ENCODE measurements around the gene ANO10.
"Not testable (repeated sequence)": the region's sequence is repeated elsewhere in the genome, so short reads cannot be mapped to it uniquely, and the experiment has no call there.

The ANO10 gene

DNA sequence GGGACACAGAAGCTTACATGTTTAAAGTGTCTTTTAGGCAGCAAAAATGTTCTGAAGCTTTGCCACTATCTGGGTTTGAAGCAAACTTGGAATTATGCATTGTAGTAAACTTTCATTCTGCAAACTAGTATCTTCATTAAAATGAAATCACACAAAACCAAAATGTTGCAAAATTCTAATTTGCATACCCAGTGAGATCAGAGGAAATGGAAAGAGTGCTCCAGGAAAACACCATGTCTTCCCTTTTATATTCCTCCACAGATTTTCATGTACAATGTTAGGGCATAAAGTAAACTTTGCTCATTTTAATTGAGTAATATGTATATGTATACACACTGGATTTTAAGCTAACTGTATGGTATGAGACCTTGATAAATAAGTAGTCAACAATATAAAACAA is 23.9 kb downstream of the ANO10 start:
- no peak for DNase-seq (ENCODE audit: extremely low spot score)
- CTCF ChIA-PET: no interaction called here
- TF ChIP-seq, protein P1, sequence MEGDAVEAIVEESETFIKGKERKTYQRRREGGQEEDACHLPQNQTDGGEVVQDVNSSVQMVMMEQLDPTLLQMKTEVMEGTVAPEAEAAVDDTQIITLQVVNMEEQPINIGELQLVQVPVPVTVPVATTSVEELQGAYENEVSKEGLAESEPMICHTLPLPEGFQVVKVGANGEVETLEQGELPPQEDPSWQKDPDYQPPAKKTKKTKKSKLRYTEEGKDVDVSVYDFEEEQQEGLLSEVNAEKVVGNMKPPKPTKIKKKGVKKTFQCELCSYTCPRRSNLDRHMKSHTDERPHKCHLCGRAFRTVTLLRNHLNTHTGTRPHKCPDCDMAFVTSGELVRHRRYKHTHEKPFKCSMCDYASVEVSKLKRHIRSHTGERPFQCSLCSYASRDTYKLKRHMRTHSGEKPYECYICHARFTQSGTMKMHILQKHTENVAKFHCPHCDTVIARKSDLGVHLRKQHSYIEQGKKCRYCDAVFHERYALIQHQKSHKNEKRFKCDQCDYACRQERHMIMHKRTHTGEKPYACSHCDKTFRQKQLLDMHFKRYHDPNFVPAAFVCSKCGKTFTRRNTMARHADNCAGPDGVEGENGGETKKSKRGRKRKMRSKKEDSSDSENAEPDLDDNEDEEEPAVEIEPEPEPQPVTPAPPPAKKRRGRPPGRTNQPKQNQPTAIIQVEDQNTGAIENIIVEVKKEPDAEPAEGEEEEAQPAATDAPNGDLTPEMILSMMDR (IDR thresholded peaks at IDR 0.05; ENCODE audit: control extremely low read depth, extremely low read depth, low read depth, missing control alignments): no peak
- POLR2A ChIA-PET: no interaction called here

DNA sequence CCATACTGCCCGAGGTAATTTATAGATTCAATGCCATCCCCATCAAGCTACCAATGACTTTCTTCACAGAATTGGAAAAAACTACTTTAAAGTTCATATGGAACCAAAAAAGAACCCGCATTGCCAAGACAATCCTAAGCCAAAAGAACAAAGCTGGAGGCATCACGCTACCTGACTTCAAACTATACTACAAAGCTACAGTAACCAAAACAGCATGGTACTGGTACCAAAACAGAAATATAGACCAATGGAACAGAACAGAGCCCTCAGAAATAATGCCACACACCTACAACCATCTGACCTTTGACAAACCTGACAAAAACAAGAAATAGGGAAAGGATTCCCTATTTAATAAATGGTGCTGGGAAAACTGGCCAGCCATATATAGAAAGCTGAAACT is 25.6 kb downstream of the ANO10 start:
- CTCF ChIA-PET, POLR2A ChIA-PET: not testable (repeated sequence)

DNA sequence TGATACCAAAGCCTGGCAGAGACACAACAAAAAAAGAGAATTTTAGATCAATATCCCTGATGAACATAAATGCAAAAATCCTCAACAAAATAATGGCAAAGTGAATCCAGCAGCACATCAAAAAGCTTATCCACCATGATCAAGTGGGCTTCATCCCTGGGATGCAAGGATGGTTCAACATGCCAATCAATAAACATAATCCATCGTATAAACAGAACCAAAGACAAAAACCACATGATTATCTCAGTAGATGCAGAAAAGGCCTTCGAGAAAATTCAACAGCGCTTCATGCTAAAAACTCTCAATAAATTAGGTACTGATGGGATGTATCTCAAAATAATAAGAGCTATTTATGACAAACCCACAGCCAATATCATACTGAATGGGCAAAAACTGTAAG is 26.5 kb downstream of the ANO10 start:
- CTCF ChIA-PET; DNase-seq (ENCODE audit: extremely low spot score); POLR2A ChIA-PET: not testable (repeated sequence)

More for the DNA sequence above, 25.6 kb downstream of the ANO10 start:
- DNase-seq (ENCODE audit: extremely low spot score): not testable (repeated sequence)

DNA sequence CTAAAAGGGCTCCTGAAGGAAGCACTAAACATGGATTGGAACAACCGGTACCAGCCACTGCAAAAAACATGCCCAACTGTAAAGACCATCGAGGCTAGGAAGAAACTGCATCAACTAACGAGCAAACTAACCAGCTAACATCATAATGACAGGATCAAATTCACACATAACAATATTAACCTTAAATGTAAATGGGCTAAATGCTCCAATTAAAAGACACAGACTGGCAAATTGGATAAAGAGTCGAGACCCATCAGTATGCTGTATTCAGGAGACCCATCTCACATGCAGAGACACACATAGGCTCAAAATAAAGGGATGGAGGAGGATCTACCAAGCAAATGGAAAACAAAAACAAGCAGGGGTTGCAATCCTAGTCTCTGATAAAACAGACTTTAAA is 28.2 kb downstream of the ANO10 start:
- CTCF ChIA-PET; DNase-seq (ENCODE audit: extremely low spot score); POLR2A ChIA-PET: not testable (repeated sequence)

DNA sequence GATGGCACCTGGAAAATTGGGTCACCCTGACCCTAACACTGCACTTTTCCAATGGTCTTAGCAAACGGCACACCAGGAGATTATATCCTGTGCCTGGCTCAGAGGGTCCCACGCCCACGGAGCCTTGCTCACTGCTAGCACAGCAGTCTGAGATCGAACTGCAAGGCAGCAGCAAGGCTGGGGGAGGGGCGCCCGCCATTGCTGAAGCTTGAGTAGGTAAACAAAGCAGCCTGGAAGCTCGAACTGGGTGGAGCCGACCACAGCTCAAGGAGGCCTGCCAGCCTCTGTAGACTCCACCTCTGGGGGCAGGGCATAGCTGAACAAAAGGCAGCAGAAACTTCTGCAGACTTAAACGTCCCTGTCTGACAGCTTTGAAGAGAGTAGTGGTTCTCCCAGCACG is 29.9 kb downstream of the ANO10 start:
- DNase-seq (ENCODE audit: extremely low spot score); POLR2A ChIA-PET: not testable (repeated sequence)
- CTCF ChIA-PET: interaction anchor here (1.1 to 1.7 kb wide), 2 partner anchors 9 to 10 kb away, joined by 3 to 4 read pairs; no protein-coding TSS in a partner anchor

DNA sequence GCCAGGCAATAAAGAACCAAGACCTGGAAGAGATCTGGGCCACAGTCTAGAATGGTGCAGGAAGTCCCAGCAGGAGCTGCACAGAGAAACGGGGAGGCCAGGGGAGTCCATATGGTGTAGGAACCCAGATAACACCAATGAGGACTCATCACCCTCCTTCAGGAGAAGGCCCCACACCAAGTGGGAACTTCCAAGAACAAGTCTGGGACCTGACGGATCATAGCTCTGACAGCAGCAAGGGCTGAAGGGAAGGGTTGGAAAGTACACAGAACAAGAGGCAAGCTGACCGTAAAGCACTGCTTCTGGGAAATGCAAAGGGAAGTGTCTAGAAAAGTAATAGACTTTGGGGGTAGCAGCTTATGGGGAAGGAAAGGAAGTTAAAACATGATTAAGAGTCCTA is 34.5 kb downstream of the ANO10 start:
- TF ChIP-seq, protein P1 (IDR thresholded peaks at IDR 0.05; ENCODE audit: control extremely low read depth, extremely low read depth, low read depth, missing control alignments): no peak
- ChIA-PET CTCF (no interaction called here), POLR2A (no interaction called here)
- DNase-seq (ENCODE audit: extremely low spot score): no peak

DNA sequence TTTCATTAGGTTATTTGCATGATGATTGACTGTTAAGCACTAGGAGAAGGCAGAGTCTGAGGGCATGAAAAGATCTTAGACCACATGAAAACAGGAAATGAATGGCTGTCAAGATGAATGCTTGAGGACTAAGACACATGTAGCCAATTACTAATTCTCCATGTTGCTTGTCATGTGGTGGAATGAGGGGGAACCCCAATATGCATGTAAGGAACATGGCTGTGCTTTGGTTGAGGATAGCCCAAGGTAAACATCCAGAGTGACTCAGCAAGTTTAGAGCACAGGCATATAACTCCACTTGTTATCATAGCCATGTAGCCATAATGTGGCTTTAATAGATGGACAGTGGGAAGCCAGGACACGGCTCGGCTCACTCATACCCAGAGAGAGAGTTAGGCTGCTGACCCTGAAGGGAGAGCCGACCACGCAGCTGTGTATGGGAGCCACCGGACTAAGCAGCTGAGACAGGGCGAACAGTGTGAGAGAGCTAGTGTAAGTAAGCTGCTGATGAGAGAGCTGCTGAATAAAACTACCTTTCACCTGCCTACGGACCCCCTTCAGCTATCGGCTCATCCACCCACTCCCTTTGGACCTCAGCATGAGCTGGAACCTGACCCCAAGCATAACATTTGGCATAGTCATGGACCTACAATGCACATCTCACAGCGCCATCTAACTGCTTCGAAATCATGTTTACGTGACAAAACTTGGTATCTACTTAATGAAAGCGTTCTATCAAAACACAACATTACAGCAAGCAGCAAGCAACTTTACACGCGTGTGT is 37.6 kb downstream of the ANO10 start:
- no peak for DNase-seq (ENCODE audit: extremely low spot score)
- TF ChIP-seq, protein P1 (IDR thresholded peaks at IDR 0.05; ENCODE audit: control extremely low read depth, extremely low read depth, low read depth, missing control alignments): no peak
- ChIA-PET POLR2A (no interaction called here), CTCF (no interaction called here)

DNA sequence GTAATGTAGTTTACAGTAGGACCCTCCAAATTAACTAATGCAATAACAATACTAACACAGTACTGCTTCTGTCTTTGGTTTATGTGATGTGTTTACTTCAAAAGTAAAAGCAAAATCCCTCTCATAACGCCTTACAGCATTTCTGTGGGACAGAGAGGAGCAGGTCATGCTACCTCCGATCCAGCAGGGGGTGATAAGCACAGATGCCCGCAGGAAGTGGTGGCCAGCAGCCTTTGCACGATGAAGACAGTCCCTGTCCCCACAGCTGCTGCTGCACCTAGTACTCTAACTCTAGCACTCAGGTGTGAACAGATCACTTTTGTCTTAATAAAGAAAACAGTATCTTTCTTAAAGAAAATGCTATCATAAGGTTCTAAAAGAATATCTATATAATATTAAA is 38.3 kb downstream of the ANO10 start:
- TF ChIP-seq, protein P1 (IDR thresholded peaks at IDR 0.05; ENCODE audit: control extremely low read depth, extremely low read depth, low read depth, missing control alignments): no peak
- POLR2A ChIA-PET: interaction anchor here (0.6 kb wide), 1 partner anchor 38 kb away, joined by 3 read pairs; the partner anchor contains the start of gene ANO10
- no peak for DNase-seq (ENCODE audit: extremely low spot score)
- CTCF ChIA-PET: no interaction called here

DNA sequence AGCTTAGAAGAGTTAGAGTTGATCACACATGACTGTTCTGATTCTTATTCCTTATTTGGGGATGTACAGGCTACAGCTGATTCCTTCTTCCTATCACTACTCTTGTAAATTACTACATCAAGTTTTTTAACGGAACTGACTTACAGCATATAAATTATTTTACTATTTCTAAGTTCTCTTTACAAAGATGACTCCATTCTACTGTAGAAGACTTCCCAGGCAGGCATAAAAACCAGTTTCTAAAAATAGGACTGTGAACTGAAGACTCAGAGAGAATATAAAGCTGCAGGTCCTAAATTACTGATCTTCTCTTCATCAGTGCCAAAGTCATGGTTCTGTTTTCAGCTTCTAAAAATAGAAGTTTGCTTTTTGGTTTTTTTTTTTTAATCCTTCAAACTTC is 38.9 kb downstream of the ANO10 start:
- DNase-seq (ENCODE audit: extremely low spot score): no peak
- CTCF ChIA-PET: interaction anchor here (1.4 kb wide), 2 partner anchors 10 to 56 kb away, joined by 3 to 4 read pairs; no protein-coding TSS in a partner anchor
- POLR2A ChIA-PET: interaction anchor here (0.6 kb wide), 1 partner anchor 39 kb away, joined by 3 read pairs; the partner anchor contains the start of gene ANO10

More for the DNA sequence above, 38.9 kb downstream of the ANO10 start:
- TF ChIP-seq, protein P1 (IDR thresholded peaks at IDR 0.05; ENCODE audit: control extremely low read depth, extremely low read depth, low read depth, missing control alignments): no peak
